Mucosa of rectum (tissue), 2 donors: ENCODE results near the gene MARK3.
"Not testable (repeated sequence)": the region's sequence is repeated elsewhere in the genome, so short reads cannot be mapped to it uniquely, and the experiment has no call there.

Source experiments
- H3K27ac ChIP-seq, 2 donors: one replicate each; pipeline ENCODE4 v1.7.0; 2013; ENCODE audit warnings: inconsistent platforms in 2 of 2, low read depth in 2 of 2, low read length in 2 of 2
- H3K27me3 ChIP-seq, 2 donors: one replicate each; pipeline ENCODE4 v1.7.0; 2013; ENCODE audit warnings: low read length in 2 of 2; ENCODE audit not compliant: control insufficient read depth in 2 of 2, insufficient read depth in 2 of 2
- H3K36me3 ChIP-seq, 2 donors: one replicate each; pipeline ENCODE4 v1.7.0; 2013; ENCODE audit warnings: low read length in 2 of 2; ENCODE audit not compliant: control insufficient read depth in 2 of 2, insufficient read depth in 2 of 2
- H3K4me1 ChIP-seq, 2 donors: one replicate each; pipeline ENCODE4 v1.7.0; 2013; ENCODE audit warnings: low read length in 2 of 2, mild to moderate bottlenecking in 1 of 2; ENCODE audit not compliant: control insufficient read depth in 2 of 2, insufficient read depth in 2 of 2
- H3K4me3 ChIP-seq, 2 donors: one replicate each; pipeline ENCODE4 v1.7.0; 2013; ENCODE audit warnings: low read length in 2 of 2
- H3K9ac ChIP-seq, 2 donors: one replicate each; pipeline ENCODE4 v1.7.0; 2013; ENCODE audit warnings: low read length in 2 of 2, low read depth in 1 of 2, mild to moderate bottlenecking in 1 of 2
- H3K9me3 ChIP-seq, 2 donors: one replicate each; pipeline ENCODE4 v1.7.0; 2013; ENCODE audit warnings: low read length in 2 of 2; ENCODE audit not compliant: control insufficient read depth in 2 of 2
- donor health status: healthy.
- donor health status: Normal muscosa, but diverticular disease.

Gene MARK3

DNA sequence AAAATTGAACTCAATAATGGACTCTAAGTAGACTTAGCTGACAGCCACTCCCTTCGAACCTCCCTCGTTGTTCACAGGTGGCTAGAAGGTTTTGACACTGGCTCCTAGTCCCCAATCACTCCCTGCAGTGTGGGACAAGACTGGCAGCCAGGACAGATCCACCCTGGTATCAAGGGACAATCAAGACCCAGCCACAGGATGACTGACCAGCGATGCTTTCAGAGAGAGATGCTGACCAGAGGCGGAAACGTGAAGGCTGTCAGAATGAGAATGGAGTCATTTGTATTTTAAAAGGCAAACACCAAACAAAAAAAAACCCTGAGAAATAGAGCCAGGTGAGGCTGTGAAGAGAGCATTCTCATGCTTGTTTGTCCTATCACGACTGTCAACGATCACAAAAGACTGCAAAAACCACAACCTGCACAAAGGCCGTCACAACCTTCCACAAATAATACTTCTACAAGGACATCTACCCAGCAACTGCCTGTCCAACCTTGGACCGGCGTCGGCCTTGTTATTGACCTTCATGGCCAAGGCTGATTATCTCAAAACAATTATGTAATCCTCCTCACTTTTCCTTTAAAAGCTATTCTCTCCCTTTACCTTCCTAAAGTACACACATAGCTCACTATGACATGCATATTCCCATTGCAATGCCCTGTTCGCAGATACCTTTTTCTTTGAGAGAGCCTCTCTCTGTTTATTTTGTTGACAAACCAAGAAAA is 38.0 kb upstream of the MARK3 start:
- Histone ChIP-seq H3K27ac (no peak overlapping the region), H3K4me1 (no peaks in the 10 kb centered on the region), H3K9ac (no peak overlapping the region), H3K9me3 (no peaks in the 10 kb centered on the region), H3K36me3 (peaks cover 22 to 28% of the 10 kb centered on the region in 2 donors), H3K4me3 (no peak overlapping the region), H3K27me3 (no peaks in the 10 kb centered on the region)

DNA sequence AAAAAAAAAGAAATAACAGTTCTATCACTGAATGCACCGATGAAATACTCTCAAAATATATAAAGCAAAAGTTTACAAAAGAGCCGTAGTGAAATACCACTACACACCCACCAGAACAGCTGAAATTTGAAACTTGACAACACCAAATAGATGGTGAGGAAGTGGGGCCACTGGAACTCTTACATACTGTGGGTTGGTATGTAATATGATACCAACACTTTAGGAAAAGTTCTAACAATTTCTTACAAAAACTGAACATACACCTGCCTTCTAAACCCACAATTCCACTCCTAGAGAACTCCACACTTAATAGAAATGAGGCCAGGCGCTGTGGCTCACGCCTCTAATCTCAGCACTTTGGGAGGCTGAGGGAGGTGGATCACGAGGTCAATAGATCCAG is 37.1 kb upstream of the MARK3 start:
- no peaks in the 10 kb centered on the region for H3K27me3 ChIP-seq
- no peaks in the 10 kb centered on the region for H3K9me3 ChIP-seq
- no peak overlapping the region for H3K4me3 ChIP-seq
- H3K9ac ChIP-seq = no peak overlapping the region
- H3K4me1 ChIP-seq = no peaks in the 10 kb centered on the region
- H3K27ac ChIP-seq = no peak overlapping the region
- H3K36me3 ChIP-seq = peaks cover 14 to 19% of the 10 kb centered on the region in 2 donors

DNA sequence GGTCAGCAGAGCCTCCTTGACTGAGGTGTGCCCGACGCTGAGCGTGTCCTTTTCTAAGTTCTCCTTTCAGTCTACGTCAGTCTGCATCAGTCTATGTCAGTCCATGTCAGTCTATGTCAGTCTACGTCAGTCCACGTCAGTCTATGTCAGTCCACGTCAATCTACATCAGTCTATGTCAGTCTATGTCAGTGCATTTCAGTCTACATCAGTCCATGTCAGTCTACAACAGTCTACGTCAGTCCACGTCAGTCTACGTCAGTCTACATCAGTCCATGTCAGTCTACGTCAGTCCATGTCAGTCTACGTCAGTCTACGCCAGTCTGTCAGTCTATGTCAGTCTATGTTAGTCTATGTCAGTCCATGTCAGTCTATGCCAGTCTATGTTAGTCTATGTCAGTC is 35.2 kb upstream of the MARK3 start:
- Histone ChIP-seq H3K4me3 (no peak overlapping the region), H3K9ac (no peak overlapping the region), H3K27ac (no peak overlapping the region), H3K9me3 (no peaks in the 10 kb centered on the region), H3K27me3 (peaks cover 0 to 2% of the 10 kb centered on the region in 2 donors), H3K36me3 (peaks cover 0 to under 1% of the 10 kb centered on the region in 2 donors), H3K4me1 (no peaks in the 10 kb centered on the region)

GRCh38 chr14:103353362-103353761 is 31.9 kb upstream of the MARK3 start:
- Histone ChIP-seq H3K27me3 (peaks cover 0 to 2% of the 10 kb centered on the region in 2 donors), H3K4me1 (no peaks in the 10 kb centered on the region), H3K9me3 (no peaks in the 10 kb centered on the region), H3K27ac (no peak overlapping the region), H3K9ac (no peak overlapping the region), H3K36me3 (no peaks in the 10 kb centered on the region), H3K4me3 (no peak overlapping the region)

DNA sequence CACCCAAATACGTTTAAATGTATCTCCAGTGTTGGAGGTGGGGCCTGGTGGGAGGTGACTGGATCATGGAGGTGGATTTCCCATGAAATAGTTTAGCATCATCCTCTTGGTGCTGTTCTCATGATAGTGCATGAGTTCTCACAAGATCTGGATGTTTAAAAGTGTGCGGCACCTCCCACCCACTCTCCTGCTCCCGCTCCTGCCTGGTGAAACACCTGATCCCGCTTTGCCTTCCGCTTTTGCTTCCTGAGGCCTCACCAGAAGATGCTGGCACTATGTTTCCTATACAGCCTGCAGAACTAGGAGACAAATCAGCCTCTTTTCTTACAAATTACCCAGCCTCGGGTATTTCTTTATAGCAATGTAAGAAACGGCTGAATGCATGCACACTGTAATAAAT is 31.1 kb upstream of the MARK3 start:
- H3K27me3 ChIP-seq = peaks cover 0 to 2% of the 10 kb centered on the region in 2 donors
- H3K9ac ChIP-seq = no peak overlapping the region
- no peaks in the 10 kb centered on the region for H3K36me3 ChIP-seq
- H3K4me3 ChIP-seq = no peak overlapping the region
- no peaks in the 10 kb centered on the region for H3K9me3 ChIP-seq
- no peaks in the 10 kb centered on the region for H3K4me1 ChIP-seq
- H3K27ac ChIP-seq = no peak overlapping the region

- H3K27me3 ChIP-seq = peaks cover 0 to 2% of the 10 kb centered on the region in 2 donors
- H3K4me3 ChIP-seq = peak overlapping the region in 1 of 2 donors; percentile 20
- no peaks in the 10 kb centered on the region for H3K36me3 ChIP-seq
- no peak overlapping the region for H3K9ac ChIP-seq
- no peaks in the 10 kb centered on the region for H3K9me3 ChIP-seq
- H3K4me1 ChIP-seq = no peaks in the 10 kb centered on the region
- no peak overlapping the region for H3K27ac ChIP-seq
Observed at GRCh38 chr14:103356024-103356682, 29.1 kb upstream of the MARK3 start.

DNA sequence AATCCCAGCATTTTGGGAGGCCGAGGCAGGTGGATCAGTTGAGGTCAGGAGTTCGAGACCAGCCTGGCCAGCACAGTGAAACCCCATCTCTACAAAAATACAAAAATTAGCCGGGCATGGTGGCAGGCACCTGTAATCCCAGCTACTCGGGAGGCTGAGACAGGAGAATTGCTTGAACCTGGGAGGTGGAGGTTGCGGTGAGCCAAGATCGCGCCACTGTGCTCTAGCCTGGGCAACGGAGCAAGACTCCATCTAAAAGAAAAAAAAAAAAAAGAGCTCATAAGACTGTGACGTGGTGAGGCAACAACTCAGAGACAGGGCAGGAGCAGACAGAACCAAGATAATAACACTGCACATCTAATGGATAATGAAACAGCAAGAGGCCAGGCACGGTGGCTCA is 27.7 kb upstream of the MARK3 start:
- not testable (repeated sequence) for H3K36me3 ChIP-seq, H3K27me3 ChIP-seq, H3K4me3 ChIP-seq, H3K27ac ChIP-seq, H3K9ac ChIP-seq, H3K9me3 ChIP-seq, H3K4me1 ChIP-seq

DNA sequence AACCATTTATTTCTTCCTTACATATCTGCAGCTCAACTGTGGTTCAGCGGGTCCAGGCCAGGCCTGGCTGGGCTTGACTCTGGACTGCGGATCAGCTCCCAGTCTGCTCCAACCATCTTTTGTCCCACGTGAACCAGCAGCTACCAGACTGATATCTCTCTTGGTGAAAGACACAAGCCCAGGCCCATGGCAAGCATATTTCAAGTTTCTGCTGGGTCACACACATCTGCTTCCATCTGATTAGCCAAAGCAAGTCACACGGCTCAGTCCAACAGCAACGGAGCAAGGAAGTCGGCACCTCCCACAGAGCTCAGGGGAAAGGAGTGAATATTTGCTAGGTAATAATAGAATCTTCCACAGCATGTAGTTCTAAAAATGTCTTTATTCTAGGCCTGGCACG is 24.7 kb upstream of the MARK3 start:
- Histone ChIP-seq H3K27me3 (no peaks in the 10 kb centered on the region), H3K36me3 (no peaks in the 10 kb centered on the region), H3K9me3 (peaks cover 0 to 2% of the 10 kb centered on the region in 2 donors), H3K4me1 (no peaks in the 10 kb centered on the region), H3K4me3 (no peak overlapping the region), H3K27ac (no peak overlapping the region), H3K9ac (no peak overlapping the region)

GRCh38 chr14:103361867-103362266 is 23.3 kb upstream of the MARK3 start:
- Histone ChIP-seq H3K4me1 (no peaks in the 10 kb centered on the region), H3K4me3 (no peak overlapping the region), H3K9ac (no peak overlapping the region), H3K27me3 (no peaks in the 10 kb centered on the region), H3K9me3 (peaks cover 0 to 2% of the 10 kb centered on the region in 2 donors), H3K36me3 (no peaks in the 10 kb centered on the region), H3K27ac (no peak overlapping the region)

DNA sequence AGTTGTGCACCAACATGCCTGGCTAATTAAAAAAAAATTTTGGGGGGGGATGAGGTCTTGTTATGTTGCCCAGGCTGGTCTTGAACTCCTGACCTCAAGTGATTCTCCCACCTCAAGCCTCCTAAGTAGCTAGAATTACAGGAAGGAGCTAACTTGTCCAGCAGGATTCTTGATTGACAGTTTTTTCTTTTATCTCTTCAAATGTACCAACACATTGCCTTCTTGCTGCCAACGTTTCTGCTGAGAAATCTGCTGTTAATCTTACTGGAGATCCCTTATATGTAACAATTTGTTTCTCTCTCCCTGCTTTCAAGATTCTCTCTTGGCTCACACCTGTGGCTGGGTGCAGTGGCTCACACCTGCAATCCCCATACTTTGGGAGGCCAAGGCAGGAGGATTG is 22.4 kb upstream of the MARK3 start:
- H3K36me3 ChIP-seq = no peaks in the 10 kb centered on the region
- peaks cover 0 to 2% of the 10 kb centered on the region in 2 donors for H3K9me3 ChIP-seq
- H3K4me1 ChIP-seq = no peaks in the 10 kb centered on the region
- H3K9ac ChIP-seq = no peak overlapping the region
- H3K27me3 ChIP-seq = no peaks in the 10 kb centered on the region
- H3K27ac ChIP-seq = no peak overlapping the region
- H3K4me3 ChIP-seq = no peak overlapping the region
